IMR-90 (cell line): Measurements from ENCODE around the gene NFASC. TPM values are rescaled to one million over a fixed set of nuclear protein-coding genes. Genes with fewer than 3 reads are reported as not detected.

Experiments used
- ATAC-seq: fragments of 200-7000 bp; cut with Tn5 transposase; 2 replicates; pipeline ENCODE4 v1.9.1; 2020; ENCODE audit warnings: low read depth, mild to moderate bottlenecking, moderate library complexity
- BruUV-seq: library from RNA; stranded (reverse); fragments of 400-500 nt; replicated peaks from 2 replicates; lab custom pipeline; 2021; lab: Mats Ljungman, UMichigan
- CTCF ChIA-PET: fragments of 300-600 bp; formaldehyde crosslinking; extraction: SDS; loops from one replicate; lab custom pipeline; 2021; ENCODE audit warnings: antibody characterized with exemption; lab: Yijun Ruan, JAX
- POLR2A ChIA-PET: fragments of 300-600 bp; sonication (Branson Sonifier 250); formaldehyde crosslinking; loops from one replicate; lab custom pipeline; 2022; ENCODE audit warnings: antibody characterized with exemption; ENCODE audit not compliant: unreplicated experiment; lab: Charles Lee
- DNase-seq: peaks from one replicate; pipeline ENCODE4 v3.0.0; 2013
- H2AFZ ChIP-seq: replicated peaks from 2 replicates; pipeline ENCODE3; 2013; ENCODE audit warnings: low read length, mild to moderate bottlenecking; ENCODE audit not compliant: poor library complexity
- H2AK5ac ChIP-seq: 2 replicates; pipeline ENCODE4 v1.6.1; 2013; ENCODE audit warnings: low read depth, low read length, inconsistent platforms
- H2AK9ac ChIP-seq: replicated peaks from 2 replicates; pipeline ENCODE3; 2013; ENCODE audit warnings: mild to moderate bottlenecking, low read depth, low read length, moderate library complexity; ENCODE audit not compliant: poor library complexity
- H2BK120ac ChIP-seq: 2 replicates; pipeline ENCODE4 v1.6.1; 2013; ENCODE audit warnings: low read depth, low read length, inconsistent platforms
- H2BK15ac ChIP-seq: 3 replicates; pipeline ENCODE4 v1.6.1; 2013; ENCODE audit warnings: low read depth, low read length, inconsistent platforms
- H2BK20ac ChIP-seq: 2 replicates; pipeline ENCODE4 v1.6.1; 2013; ENCODE audit warnings: low read depth, mild to moderate bottlenecking, inconsistent platforms, low read length, moderate library complexity
- H2BK5ac ChIP-seq: 2 replicates; pipeline ENCODE4 v1.6.1; 2013; ENCODE audit warnings: mild to moderate bottlenecking, low read depth, low read length, inconsistent platforms; ENCODE audit not compliant: poor library complexity, severe bottlenecking
- H3K14ac ChIP-seq: replicated peaks from 2 replicates; pipeline ENCODE4 v1.6.1; 2013; ENCODE audit warnings: low read depth, low read length, inconsistent platforms
- H3K18ac ChIP-seq: 2 replicates; pipeline ENCODE4 v1.6.1; 2013; ENCODE audit warnings: low read depth, low read length, control low read depth
- H3K23ac ChIP-seq: 2 replicates; pipeline ENCODE4 v1.6.1; 2013; ENCODE audit warnings: low read depth, low read length, inconsistent platforms
- H3K27ac ChIP-seq: 2 replicates; pipeline ENCODE4 v1.5.1; 2013; ENCODE audit warnings: mild to moderate bottlenecking, control low read depth, low read length; ENCODE audit not compliant: insufficient read depth
- H3K27me3 ChIP-seq: 2 replicates; pipeline ENCODE4 v1.6.1; 2013; ENCODE audit warnings: low read length; ENCODE audit not compliant: control insufficient read depth, insufficient read depth
- H3K36me3 ChIP-seq: 2 replicates; pipeline ENCODE4 v1.6.1; 2013; ENCODE audit warnings: low read length, mixed read lengths; ENCODE audit not compliant: control insufficient read depth, insufficient read depth
- H3K4ac ChIP-seq: 2 replicates; pipeline ENCODE4 v1.6.1; 2013; ENCODE audit warnings: low read depth, low read length, inconsistent platforms
- H3K4me1 ChIP-seq: 2 replicates; pipeline ENCODE4 v1.6.1; 2013; ENCODE audit warnings: low read length, mixed read lengths; ENCODE audit not compliant: control insufficient read depth, insufficient read depth
- H3K4me2 ChIP-seq: 2 replicates; pipeline ENCODE4 v1.6.1; 2013; ENCODE audit warnings: low read depth, mild to moderate bottlenecking, control low read depth, low read length, moderate library complexity
- H3K4me3 ChIP-seq: 2 replicates; pipeline ENCODE4 v1.5.1; 2013; ENCODE audit warnings: low read depth, mild to moderate bottlenecking, control low read depth, low read length, moderate library complexity; ENCODE audit not compliant: insufficient read depth
- H3K56ac ChIP-seq: 2 replicates; pipeline ENCODE4 v1.6.1; 2013; ENCODE audit warnings: low read length, inconsistent platforms; ENCODE audit not compliant: insufficient read depth; ENCODE audit errors: extremely low read depth
- H3K79me1 ChIP-seq, 2 experiments: 2 replicates each; pipeline ENCODE4 v1.6.1; 2013; ENCODE audit warnings: low read length in 2 of 2, inconsistent platforms in 1 of 2, low read depth in 1 of 2
- H3K9ac ChIP-seq: 2 replicates; pipeline ENCODE4 v1.6.1; 2013; ENCODE audit warnings: low read depth, low read length, control low read depth
- H3K9me1 ChIP-seq: 2 replicates; pipeline ENCODE4 v1.6.1; 2013; ENCODE audit warnings: low read length, inconsistent platforms; ENCODE audit not compliant: insufficient read depth
- H3K9me3 ChIP-seq: 2 replicates; pipeline ENCODE4 v1.6.1; 2013; ENCODE audit warnings: low read length; ENCODE audit not compliant: control insufficient read depth, insufficient read depth
- H4K20me1 ChIP-seq: 2 replicates; pipeline ENCODE4 v1.6.1; 2013; ENCODE audit warnings: low read length, inconsistent platforms; ENCODE audit not compliant: insufficient read depth
- H4K5ac ChIP-seq: 2 replicates; pipeline ENCODE4 v1.6.1; 2013; ENCODE audit warnings: mild to moderate bottlenecking, low read depth, low read length, control low read depth
- H4K8ac ChIP-seq, 2 experiments: 2 replicates each; pipeline ENCODE4 v1.6.1; 2013; ENCODE audit warnings: low read depth in 2 of 2, low read length in 2 of 2, control low read depth in 1 of 2, inconsistent platforms in 1 of 2
- H4K91ac ChIP-seq: 2 replicates; pipeline ENCODE4 v1.6.1; 2013; ENCODE audit warnings: low read depth, low read length, inconsistent platforms; ENCODE audit not compliant: insufficient read depth
- BHLHE40 ChIP-seq: fragments of 150-350 bp; IDR thresholded peaks from 2 replicates; pipeline ENCODE4 v1.6.1; 2016; ENCODE audit warnings: mild to moderate bottlenecking, low read depth, low read length
- FOS ChIP-seq: fragments of 150-350 bp; IDR thresholded peaks from 2 replicates; pipeline ENCODE4 v1.6.1; 2016; ENCODE audit warnings: low read depth, low read length
- MAFK ChIP-seq: IDR thresholded peaks from 2 replicates; pipeline ENCODE4 v1.6.1; 2012; ENCODE audit warnings: low read depth, low read length, improper control_type of control experiment
- MAZ ChIP-seq: IDR thresholded peaks from 2 replicates; pipeline ENCODE4 v1.6.1; 2012; ENCODE audit warnings: low read depth, mild to moderate bottlenecking, low read length, improper control_type of control experiment, moderate library complexity, borderline replicate concordance
- NFE2L2 ChIP-seq: fragments of 150-350 bp; IDR thresholded peaks from 2 replicates; pipeline ENCODE4 v1.6.1; 2016; ENCODE audit warnings: low read depth, mild to moderate bottlenecking, low read length
- POLR2A ChIP-seq: IDR thresholded peaks from 2 replicates; pipeline ENCODE4 v1.6.1; 2012; ENCODE audit warnings: mild to moderate bottlenecking, low read depth, low read length
- WGBS, 2 experiments: methylation state at CpG; one replicate each; pipeline versions ENCODE4 v1.1.5 to v1.1.7; 2013; ENCODE audit warnings: missing lambda C conversion rate in 2 of 2; ENCODE audit not compliant: insufficient read length in 1 of 2; ENCODE audit errors: extremely low coverage in 2 of 2; 5-methylcytosine and 5-hydroxymethylcytosine counted together
- dilution Hi-C: fragments of 300-500 bp; cut with HindIII; formaldehyde crosslinking; loops from one replicate; pipeline ENCODE4 v1.14.3; 2018; ENCODE audit warnings: low sequenced_read_pairs; ENCODE audit not compliant: unreplicated experiment
- in situ Hi-C: fragments of 300-500 bp; cut with MboI; formaldehyde crosslinking; loops from 3 replicates; pipeline ENCODE4 v1.14.3; 2019; ENCODE audit warnings: low sequenced_read_pairs, inconsistent platforms, mixed read lengths
- intact Hi-C: fragments of 100-400 bp; cut with micrococcal nuclease; formaldehyde crosslinking; loops from 2 replicates; pipeline ENCODE4 v1.10.0; 2022
- polyA plus RNA-seq, 3 experiments: library from polyadenylated mRNA; depleted of rRNA; stranded (reverse); fragments of >200 nt; gene quantifications; 2 replicates each; pipeline ENCODE4 v1.2.3, GENCODE V29; 2012; ENCODE audit warnings: low replicate concordance in 1 of 3
- total RNA-seq: library from RNA; depleted of rRNA; stranded (reverse); fragments of >200 nt; gene quantifications from 2 replicates; pipeline ENCODE4 v1.2.3, GENCODE V29; 2012
- TF ChIP-seq, protein P1 (sequence below): fragments of 150-350 bp; IDR thresholded peaks from 2 replicates; pipeline ENCODE4 v1.6.1; 2017; ENCODE audit warnings: mild to moderate bottlenecking, antibody characterized with exemption, low read length, low read depth
- TF ChIP-seq, protein P2 (sequence below): fragments of 150-350 bp; IDR thresholded peaks from 2 replicates; pipeline ENCODE4 v1.6.1; 2016; ENCODE audit warnings: low read depth, mild to moderate bottlenecking, low read length, moderate library complexity, borderline replicate concordance

The NFASC gene
- total and polyA plus RNA-seq, 2 of the 4 experiments (the other 2 are of a cell fraction): 0.18 to 0.79 TPM

DNA sequence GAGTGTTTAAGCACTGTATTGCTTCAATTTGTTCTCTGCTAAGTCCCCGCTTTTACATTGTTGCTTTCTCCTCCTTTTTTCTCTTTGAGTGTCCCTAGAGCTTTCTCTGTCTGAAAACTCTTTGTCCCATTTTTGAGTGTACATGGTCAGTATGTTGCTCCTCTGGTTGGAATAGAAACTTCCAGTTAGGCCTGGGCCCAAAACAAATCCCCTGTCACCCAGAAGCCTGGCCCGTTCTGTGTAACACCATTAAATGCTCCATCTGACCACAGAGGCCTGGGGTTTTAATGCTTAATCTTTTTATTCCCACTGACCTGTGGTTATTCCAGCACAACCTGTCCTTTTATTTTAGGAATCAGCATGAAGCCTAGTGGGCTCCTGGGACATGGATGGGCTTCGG lies 28.3 kb upstream of the NFASC start:
- no peaks in the 10 kb centered on the region for H3K36me3 ChIP-seq
- H3K14ac ChIP-seq: no peak overlapping the region
- H2BK5ac ChIP-seq: no peak overlapping the region
- no peak overlapping the region for H3K23ac ChIP-seq
- H3K9me1 ChIP-seq: no peaks in the 10 kb centered on the region
- no peak overlapping the region for H3K4me2 ChIP-seq
- H3K4ac ChIP-seq: no peak overlapping the region
- no peak overlapping the region for H3K27ac ChIP-seq
- in situ Hi-C loops (no loop called here), intact Hi-C loops (no loop called here), dilution Hi-C loops (no loop called here)
- H3K4me3 ChIP-seq: no peak overlapping the region
- no peaks in the 10 kb centered on the region for H3K79me1 ChIP-seq
- H3K56ac ChIP-seq: no peak overlapping the region
- H3K9ac ChIP-seq: no peak overlapping the region
- no peak overlapping the region for H2BK20ac ChIP-seq
- no peaks in the 10 kb centered on the region for H4K20me1 ChIP-seq
- ATAC-seq: no peak
- no peaks in the 10 kb centered on the region for H3K9me3 ChIP-seq
- no peak overlapping the region for H4K5ac ChIP-seq
- ChIA-PET POLR2A (no interaction called here), CTCF (no interaction called here)
- no peak overlapping the region for H3K18ac ChIP-seq
- peaks cover 1% of the 10 kb centered on the region; the same call in 1 of the 2 replicates for H3K27me3 ChIP-seq
- H4K8ac ChIP-seq: no peak overlapping the region
- no peak overlapping the region for H2AK9ac ChIP-seq
- H3K4me1 ChIP-seq: no peaks in the 10 kb centered on the region
- no TSS peak for BruUV-seq
- TF ChIP-seq BHLHE40 (no peak), POLR2A (no peak), NFE2L2 (no peak), FOS (no peak), MAFK (no peak), MAZ (no peak)
- TF ChIP-seq, protein P1, sequence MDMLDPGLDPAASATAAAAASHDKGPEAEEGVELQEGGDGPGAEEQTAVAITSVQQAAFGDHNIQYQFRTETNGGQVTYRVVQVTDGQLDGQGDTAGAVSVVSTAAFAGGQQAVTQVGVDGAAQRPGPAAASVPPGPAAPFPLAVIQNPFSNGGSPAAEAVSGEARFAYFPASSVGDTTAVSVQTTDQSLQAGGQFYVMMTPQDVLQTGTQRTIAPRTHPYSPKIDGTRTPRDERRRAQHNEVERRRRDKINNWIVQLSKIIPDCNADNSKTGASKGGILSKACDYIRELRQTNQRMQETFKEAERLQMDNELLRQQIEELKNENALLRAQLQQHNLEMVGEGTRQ: no peak
- TF ChIP-seq, protein P2, sequence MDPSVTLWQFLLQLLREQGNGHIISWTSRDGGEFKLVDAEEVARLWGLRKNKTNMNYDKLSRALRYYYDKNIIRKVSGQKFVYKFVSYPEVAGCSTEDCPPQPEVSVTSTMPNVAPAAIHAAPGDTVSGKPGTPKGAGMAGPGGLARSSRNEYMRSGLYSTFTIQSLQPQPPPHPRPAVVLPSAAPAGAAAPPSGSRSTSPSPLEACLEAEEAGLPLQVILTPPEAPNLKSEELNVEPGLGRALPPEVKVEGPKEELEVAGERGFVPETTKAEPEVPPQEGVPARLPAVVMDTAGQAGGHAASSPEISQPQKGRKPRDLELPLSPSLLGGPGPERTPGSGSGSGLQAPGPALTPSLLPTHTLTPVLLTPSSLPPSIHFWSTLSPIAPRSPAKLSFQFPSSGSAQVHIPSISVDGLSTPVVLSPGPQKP: no peak
- H2BK15ac ChIP-seq: no peak overlapping the region
- WGBS, 2 experiments: no CpG with 5 or more reads among the region's 3 CpGs
- no peak for DNase-seq
- no peak overlapping the region for H4K91ac ChIP-seq
- no peak overlapping the region for H2AK5ac ChIP-seq
- H2BK120ac ChIP-seq: no peak overlapping the region
- no peak overlapping the region for H2AFZ ChIP-seq
